ENCODE results near the gene FOXD4L1.
"Not testable (repeated sequence)": the region's sequence is repeated elsewhere in the genome, so short reads cannot be mapped to it uniquely, and the experiment has no call there.

The FOXD4L1 gene

GRCh38 chr2:113498365-113498764 is at the start of gene FOXD4L1:
FOXD4L1 (plus strand) TSS chr2:113498665; CDS start chr2:113499257, 592 bp downstream.
- DNase-seq (ENCODE audit: low spot score): not testable (repeated sequence)

- not testable (repeated sequence) for DNase-seq (ENCODE audit: low spot score)
These were observed 32.7 kb upstream of the FOXD4L1 start for GRCh38 chr2:113465770-113466169.

DNA sequence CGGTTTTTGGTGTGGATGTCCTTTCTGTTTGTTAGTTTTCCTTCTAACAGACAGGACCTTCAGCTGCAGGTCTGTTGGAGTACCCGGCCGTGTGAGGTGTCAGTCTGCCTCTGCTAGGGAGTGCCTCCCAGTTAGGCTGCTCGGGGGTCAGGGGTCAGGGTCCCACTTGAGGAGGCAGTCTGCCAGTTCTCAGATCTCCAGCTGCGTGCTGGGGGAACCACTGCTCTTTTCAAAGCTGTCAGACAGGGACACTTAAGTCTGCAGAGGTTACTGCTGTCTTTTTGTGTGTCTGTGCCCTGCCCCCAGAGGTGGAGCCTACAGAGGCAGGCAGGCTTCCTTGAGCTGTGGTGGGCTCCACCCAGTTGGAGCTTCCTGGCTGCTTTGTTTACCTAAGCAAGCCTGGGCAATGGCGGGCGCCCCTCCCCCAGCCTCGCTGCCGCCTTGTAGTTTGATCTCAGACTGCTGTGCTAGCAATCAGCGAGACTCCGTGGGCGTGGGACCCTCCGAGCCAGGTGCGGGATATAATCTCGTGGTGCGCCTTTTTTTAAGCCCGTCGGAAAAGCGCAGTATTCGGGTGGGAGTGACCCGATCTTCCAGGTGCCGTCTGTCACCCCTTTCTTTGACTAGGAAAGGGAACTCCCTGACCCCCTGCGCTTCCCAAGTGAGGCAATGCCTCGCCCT is 21.6 kb upstream of the FOXD4L1 start:
- DNase-seq (ENCODE audit: low spot score): peak; percentile 47

GRCh38 chr2:113496527-113496926 is 1.9 kb upstream of the FOXD4L1 start:
- not testable (repeated sequence) for DNase-seq (ENCODE audit: low spot score)

GRCh38 chr2:113499019-113499885 is 787 bp downstream of the FOXD4L1 start:
- DNase-seq (ENCODE audit: low spot score): not testable (repeated sequence)

- not testable (repeated sequence) for DNase-seq (ENCODE audit: low spot score)
These were observed 1.6 kb downstream of the FOXD4L1 start for GRCh38 chr2:113499886-113500722.

DNA sequence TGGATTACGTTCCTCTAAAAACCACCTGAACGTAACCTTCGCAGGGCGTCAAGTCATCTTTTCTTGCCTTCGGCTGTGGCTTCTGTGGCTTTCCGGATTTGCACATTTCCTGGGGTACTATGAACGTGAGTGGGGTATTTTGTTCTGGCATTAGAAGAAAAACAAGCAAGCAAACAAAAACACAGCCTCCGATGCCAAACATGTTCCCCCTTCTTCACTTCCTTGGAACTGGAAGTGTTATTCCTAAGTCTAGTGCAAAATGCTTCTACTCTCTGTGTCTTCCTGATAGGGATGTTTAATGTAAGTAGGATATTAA is 2.2 kb downstream of the FOXD4L1 start:
- not testable (repeated sequence) for DNase-seq (ENCODE audit: low spot score)

DNA sequence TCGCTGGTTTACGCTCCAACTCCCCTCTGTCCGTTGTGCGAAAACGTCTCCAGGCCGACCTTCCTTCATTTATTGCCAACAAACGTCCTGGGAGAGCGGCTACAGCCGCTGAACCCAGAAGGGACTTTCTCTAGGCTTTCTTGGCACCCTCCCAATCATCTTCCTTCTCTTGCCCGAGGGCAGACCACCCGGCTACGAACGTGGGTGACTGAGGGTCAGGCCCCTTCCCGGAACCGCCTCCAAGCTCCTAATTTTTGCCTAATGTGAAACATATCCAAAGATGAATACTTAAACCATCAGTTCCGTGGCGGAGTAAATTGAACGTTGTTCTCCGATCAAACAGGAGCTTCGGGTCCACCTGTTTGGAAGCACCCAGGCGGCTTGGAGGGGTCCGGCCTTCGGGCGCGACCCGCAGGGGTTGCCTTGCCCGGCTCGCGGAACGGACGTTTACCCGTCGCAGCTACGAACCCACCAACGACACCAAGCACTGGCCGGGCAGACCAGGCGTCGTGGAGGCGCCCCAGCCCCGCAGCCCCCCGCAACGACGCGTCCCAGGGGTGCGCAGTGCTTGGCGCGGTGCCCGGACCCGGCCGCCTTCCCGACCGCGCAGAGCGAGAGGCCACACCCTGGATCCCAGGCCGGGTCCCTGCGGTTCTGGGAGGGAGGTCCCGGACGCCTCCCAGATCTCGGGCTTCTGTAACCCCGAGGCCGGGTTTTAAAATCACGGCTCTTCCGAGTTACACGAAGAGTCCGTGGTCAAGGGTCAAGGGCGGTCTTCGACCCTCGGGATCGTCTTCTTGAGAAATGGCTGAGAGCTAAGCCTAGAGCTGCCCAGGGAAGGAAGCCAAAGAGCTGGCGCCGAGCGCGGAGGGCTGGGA is 4.0 kb downstream of the FOXD4L1 start:
- not testable (repeated sequence) for DNase-seq (ENCODE audit: low spot score)

DNA sequence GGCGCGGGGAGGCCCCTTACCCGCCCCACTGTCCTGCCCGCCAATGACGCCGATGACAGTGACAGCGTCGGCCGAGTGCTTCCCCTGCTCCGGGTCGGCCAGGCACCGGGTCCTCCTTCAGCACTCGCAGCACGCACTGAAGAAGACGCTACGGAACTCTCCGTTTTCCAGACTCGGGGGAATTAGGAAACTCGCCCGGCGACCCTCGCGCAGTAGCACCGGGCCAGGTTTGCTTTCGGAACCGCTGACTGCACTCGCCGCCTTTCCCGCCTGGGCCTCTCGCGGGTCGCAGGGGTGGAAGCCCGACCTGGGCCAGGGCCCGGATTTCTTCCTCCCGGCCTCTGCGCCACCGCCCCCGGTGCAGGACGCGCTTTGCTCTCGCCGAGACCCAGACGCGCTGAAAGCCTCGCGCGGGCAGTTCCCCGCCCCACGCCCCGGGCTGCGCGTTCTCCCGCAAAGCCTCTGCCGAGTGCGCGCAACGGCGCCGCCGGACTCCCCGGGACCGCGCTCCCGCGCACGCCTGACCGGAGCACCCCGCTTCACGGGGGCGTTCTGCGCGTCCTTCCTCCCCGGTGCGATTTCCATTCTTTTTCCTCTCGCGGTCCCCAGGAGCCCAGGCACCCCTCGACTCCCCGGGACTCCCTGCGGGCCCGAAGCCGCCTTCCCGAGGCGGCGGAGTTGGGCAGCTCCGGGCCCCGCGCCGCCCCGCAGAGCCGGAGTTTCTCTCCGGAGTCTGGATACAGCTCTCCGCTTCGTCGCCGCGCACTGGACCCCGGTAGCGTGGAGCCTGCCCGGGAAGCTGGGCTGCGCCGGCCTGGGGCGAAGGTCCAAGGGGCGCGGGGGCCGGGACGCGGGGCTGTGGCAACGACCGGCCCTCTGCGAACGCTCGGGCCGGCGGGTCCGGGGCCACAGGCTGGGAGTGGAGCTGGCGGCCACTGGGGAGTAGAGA is 4.9 kb downstream of the FOXD4L1 start:
- DNase-seq (ENCODE audit: low spot score): peak; percentile 55

DNA sequence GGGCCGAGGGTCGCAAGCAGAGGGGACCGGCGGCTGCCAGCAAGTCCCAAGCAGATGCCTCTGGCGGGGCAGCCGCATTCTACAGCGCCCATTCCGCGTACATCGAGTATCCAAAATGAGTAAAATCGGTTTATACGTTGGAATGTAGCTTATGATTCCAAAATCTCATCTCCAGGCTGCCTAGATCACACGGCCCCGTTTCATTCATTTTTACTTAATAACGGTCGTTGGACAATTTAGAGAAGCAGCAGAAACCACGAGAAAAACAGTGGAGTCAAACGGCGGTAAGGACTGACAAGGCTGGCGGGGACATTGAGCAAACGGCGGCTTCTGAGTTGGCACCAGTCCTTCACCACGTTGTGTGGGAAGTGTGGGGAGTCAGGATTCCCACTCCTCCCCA is 5.6 kb downstream of the FOXD4L1 start:
- DNase-seq (ENCODE audit: low spot score): not testable (repeated sequence)

DNA sequence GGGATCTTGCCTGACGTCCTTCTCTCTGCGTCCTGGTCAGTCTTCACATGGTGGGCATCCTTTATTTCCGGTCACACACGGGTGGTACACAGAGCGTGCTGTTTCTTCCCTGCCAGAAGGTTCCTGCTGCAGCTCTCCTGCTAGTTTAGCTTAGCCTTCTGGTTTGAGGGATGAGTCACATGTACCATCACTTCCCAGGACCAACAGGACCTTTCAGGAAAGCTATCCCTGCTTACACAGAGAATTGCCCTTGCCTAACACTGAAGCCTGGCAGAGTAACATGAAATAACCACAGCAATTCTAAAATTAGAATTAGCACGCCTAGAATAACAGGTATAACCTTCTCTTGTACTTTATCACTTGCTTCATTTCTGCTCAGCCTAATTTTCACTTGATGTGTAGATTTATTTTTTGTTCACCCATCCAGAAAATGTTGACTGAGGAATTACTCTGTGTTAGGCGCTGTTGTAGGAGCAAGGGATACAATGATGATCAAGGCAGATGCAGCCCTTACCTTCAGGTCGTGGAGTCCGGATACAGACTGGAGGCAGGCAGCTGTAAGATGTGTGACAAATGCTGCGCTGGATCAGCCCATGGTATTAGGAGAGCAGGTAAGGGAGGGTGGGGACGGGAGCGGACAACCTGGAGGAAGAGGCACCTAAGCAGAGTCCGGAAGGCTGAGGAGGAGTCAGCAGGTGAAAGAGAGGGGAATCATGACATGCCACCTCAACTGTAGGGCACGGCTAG is 9.1 kb downstream of the FOXD4L1 start:
- not testable (repeated sequence) for DNase-seq (ENCODE audit: low spot score)

DNA sequence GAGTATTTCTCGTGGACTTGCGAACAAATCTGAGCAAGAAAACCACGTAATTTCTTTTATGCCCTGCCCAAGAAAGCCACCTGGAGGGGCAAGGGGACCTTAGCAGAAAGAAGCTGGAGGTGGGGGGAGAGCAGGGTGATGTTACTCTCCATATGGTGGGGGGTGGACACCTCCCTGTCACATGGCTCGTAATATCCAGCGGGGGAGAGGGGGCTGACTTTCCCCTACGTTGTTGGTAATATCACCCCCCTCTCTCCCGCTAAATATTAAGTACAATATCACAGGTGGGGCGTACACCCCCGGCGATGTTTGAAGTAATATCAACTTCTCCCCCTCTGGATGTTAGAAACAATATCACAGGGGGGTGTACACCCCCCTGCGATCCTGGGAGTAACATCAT is 9.7 kb downstream of the FOXD4L1 start:
- not testable (repeated sequence) for DNase-seq (ENCODE audit: low spot score)

- DNase-seq (ENCODE audit: low spot score): not testable (repeated sequence)
These were observed 12.4 kb downstream of the FOXD4L1 start for GRCh38 chr2:113510913-113511312.

DNA sequence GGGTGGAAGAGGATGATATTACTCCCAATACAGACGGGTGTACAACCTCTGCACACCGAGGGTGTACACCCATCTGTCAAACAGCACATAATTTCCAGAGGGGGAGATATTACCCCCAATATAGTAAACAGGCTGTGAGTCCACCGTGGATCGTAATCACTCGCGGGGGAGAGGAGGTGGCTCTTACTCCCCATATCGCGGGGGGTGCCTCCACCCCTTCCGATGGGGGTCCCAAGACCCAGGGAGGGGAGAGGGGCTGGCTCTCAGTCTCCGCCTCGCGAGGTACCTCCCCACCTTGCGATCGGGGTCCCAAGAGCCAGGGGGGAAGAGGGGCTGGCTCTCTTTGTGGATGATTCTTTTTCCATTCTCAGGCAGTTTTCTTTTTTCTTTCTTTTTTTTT is 13.4 kb downstream of the FOXD4L1 start:
- DNase-seq (ENCODE audit: low spot score): not testable (repeated sequence)

DNA sequence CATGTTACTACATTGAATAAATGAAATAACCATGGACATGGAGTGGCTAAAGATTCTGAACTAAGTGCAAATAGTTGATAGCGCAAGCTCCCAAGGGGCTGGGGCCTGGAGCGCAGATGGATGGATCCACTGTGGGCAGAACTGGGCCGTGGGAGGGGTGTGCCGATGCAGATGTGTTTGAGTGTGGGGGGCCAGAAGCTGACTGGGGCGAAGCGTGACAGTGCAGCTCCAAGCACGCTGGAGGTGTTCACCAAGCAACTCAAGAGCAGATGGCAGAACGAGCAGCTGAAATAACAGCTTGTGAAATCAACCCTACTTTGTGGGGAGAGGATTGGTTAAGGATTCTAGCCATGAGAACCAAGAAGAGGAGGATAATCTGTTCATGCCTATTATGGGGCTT is 17.0 kb downstream of the FOXD4L1 start:
- not testable (repeated sequence) for DNase-seq (ENCODE audit: low spot score)

GRCh38 chr2:113515995-113516394 is 17.5 kb downstream of the FOXD4L1 start:
- DNase-seq (ENCODE audit: low spot score): not testable (repeated sequence)

- not testable (repeated sequence) for DNase-seq (ENCODE audit: low spot score)
These were observed 18.6 kb downstream of the FOXD4L1 start for GRCh38 chr2:113517025-113517424.

DNA sequence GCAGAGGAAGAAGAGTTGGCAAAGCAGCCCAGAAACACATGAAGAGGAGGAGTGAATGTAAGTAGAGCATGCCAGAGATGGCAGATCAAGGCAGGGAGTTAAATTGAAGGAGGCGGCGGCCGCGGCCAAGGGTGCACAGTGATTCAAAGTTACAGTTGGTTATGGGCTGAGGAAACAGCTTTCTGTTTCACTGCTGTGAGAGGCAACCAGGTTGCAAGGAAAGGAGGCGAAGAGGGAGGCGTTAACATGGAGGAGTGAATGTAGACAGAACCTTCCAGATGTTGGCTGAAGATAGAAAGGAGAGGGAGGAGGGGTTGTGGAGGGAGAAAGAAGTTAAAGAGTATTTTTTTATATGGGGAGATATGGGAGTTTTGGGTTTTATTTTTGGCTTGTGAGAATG is 22.4 kb downstream of the FOXD4L1 start:
- DNase-seq (ENCODE audit: low spot score): not testable (repeated sequence)

DNA sequence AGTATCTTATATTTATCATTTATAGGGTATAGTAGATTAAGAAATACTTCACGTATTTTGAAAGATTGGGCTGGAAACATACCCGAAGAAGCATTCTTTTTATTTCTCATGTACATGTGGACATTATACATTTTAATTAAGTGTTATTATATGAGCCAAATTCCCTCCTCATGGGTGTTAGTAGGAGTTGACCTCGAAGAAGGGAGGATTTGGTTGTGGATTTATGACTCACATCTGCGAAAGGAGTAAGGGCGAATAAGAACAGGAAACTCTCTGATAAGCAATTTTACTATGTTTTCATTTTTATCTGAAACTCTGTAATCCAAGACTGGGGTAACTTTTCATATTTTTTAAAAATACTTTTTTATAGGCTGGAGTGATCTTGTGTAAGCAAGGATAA is 23.0 kb downstream of the FOXD4L1 start:
- DNase-seq (ENCODE audit: low spot score): not testable (repeated sequence)
